HG03196 (cell line): Measurements from ENCODE around the gene HSPA12B.

Experiments
- ATAC-seq: cut with Tn5 transposase; IDR thresholded peaks from one replicate; pipeline ENCODE4 v1.9.1; 2021; ENCODE audit not compliant: unreplicated experiment

HSPA12B gene

GRCh38 chr20:3732327-3733118 is at the start of gene HSPA12B:
Gene HSPA12B (plus strand): TSS chr20:3732685. CDS start chr20:3738675, 5,990 bp downstream.
- ATAC-seq: no peak

GRCh38 chr20:3685341-3685740 is 47.1 kb upstream of the HSPA12B start:
- no peak for ATAC-seq

GRCh38 chr20:3686421-3686820 is 46.1 kb upstream of the HSPA12B start:
- ATAC-seq: no peak

- ATAC-seq: no peak
Observed at GRCh38 chr20:3686867-3687321, 45.6 kb upstream of the HSPA12B start.

- no peak for ATAC-seq
Observed at GRCh38 chr20:3687655-3688054, 44.8 kb upstream of the HSPA12B start.

- ATAC-seq: no peak
Observed at GRCh38 chr20:3689978-3690377, 42.5 kb upstream of the HSPA12B start.

GRCh38 chr20:3690413-3690812 is 42.1 kb upstream of the HSPA12B start:
- ATAC-seq: no peak

GRCh38 chr20:3691306-3691705 is 41.2 kb upstream of the HSPA12B start:
- no peak for ATAC-seq

- ATAC-seq: no peak
Observed at GRCh38 chr20:3691897-3692296, 40.6 kb upstream of the HSPA12B start.

- no peak for ATAC-seq
Observed at GRCh38 chr20:3692706-3693294, 39.7 kb upstream of the HSPA12B start.

GRCh38 chr20:3693376-3693775 is 39.1 kb upstream of the HSPA12B start:
- ATAC-seq: no peak

GRCh38 chr20:3694864-3695263 is 37.6 kb upstream of the HSPA12B start:
- ATAC-seq: no peak

GRCh38 chr20:3696200-3696599 is 36.3 kb upstream of the HSPA12B start:
- ATAC-seq: no peak

- ATAC-seq: no peak
Observed at GRCh38 chr20:3696745-3697587, 35.5 kb upstream of the HSPA12B start.

GRCh38 chr20:3697588-3698305 is 34.7 kb upstream of the HSPA12B start:
- no peak for ATAC-seq

- no peak for ATAC-seq
Observed at GRCh38 chr20:3698591-3699001, 33.9 kb upstream of the HSPA12B start.

GRCh38 chr20:3699037-3699436 is 33.4 kb upstream of the HSPA12B start:
- no peak for ATAC-seq

GRCh38 chr20:3701061-3701998 is 31.2 kb upstream of the HSPA12B start:
- no peak for ATAC-seq

- no peak for ATAC-seq
Observed at GRCh38 chr20:3702611-3703391, 29.7 kb upstream of the HSPA12B start.
